Cardiac fibroblast (primary cell): Measurements from ENCODE around the gene ATF6B.

Source experiments
- DNase-seq, 2 donors: peaks; one replicate each; pipeline versions ENCODE4 v3.0.0 to v3.0.0-alpha.2; 2010; ENCODE audit warnings: low read depth in 2 of 2
- H3K4me3 ChIP-seq, 2 donors: replicated peaks in 1 of 2; 1 replicate in 1 of 2; 2 replicates in 1 of 2; pipeline ENCODE4 v1.5.1; 2011; ENCODE audit warnings: low read depth in 2 of 2, low read length in 2 of 2, mild to moderate bottlenecking in 2 of 2, moderate library complexity in 1 of 2
- CTCF ChIP-seq: IDR thresholded peaks from one replicate; pipeline ENCODE4 v1.5.1; 2011; ENCODE audit warnings: low read depth, mild to moderate bottlenecking, low read length, inconsistent platforms

Gene ATF6B

DNA sequence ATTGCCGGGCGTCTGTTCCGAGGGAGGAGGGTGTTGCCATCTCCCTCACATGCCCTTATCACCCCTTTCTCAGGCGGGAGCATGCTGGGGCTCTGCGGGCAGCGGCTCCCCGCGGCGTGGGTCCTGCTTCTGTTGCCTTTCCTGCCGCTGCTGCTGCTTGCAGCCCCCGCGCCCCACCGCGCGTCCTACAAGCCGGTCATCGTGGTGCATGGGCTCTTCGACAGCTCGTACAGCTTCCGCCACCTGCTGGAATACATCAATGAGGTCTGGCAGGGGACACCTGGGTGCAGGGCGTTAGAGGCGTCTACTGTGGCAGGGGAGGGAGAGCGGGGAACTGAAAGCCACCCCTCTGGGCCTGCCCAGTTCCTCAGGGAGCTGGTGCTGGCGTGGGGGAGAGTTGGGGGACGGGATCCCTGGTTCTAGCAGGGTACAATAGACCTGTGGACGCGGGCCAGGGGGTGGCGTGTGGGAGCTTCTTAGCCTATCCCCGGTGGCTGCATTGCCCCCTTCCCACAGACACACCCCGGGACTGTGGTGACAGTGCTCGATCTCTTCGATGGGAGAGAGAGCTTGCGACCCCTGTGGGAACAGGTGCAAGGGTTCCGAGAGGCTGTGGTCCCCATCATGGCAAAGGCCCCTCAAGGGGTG, 26.6 kb upstream of the ATF6B start:
- H3K4me3 ChIP-seq = peak overlapping the region; percentile 83 to 88
- peak; percentile 44 for TF ChIP-seq CTCF
- DNase-seq = peak; percentile 66 to 75

DNA sequence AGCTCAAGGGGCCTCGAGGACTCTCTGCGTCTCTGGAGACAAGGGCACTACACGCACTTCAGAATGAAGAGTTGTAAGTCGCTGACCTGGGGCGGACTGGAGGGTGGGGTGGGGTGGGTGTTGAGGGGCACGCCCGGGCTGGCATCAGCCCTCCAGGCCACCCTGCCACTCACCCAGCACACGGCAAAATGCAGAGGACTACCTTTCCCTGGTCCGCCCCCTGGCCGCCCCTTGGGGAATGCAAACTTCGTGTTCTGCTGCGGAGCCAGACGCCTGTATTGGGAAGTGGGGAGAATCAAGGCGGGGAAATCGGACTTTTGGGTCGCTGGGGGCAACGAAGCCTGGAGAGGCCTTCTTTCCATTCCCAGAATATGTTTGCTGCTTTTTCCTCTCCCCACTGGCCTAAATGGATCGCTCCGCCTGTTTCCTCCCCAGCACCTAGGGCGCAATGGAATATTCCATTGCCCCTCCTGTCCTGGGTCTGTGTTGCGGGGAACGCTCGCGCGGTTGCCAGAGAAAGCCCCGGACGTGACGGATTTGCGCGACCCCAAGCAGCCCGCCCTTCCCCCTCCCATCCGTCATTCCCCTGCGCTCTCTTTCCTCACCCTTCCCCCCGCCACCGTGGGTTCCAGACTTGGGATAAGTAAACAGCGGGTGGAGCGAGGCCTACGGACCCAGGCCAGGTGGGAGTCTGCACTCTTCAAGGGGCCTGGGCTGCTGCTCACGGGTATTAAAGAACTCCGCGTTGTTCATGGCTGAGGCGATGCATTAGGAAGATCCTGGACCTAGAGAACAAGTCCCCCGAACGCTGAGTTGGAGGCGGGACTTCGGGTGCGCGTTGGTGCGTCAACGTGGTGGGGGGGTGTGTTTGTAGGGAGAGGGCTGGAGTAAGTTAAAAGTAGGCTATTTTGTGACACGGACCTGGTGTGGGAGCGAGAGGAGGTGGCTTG, 25.8 kb upstream of the ATF6B start, which contains the start of gene PPT2:
Gene PPT2, plus strand, starts transcription at position 578 of the 950 bp plus-strand sequence. CDS start 454 bp downstream, outside the sequence.
- peak within 1 kb of the TSS; percentile 83 to 88 for H3K4me3 ChIP-seq
- TF ChIP-seq CTCF = peak; percentile 23
- peak; percentile 93 to 98 for DNase-seq

- peak; percentile 32 to 43 for DNase-seq
- no peak for TF ChIP-seq CTCF
- peak overlapping the region; percentile 83 to 88 for H3K4me3 ChIP-seq
Observed at GRCh38 chr6:32152769-32153563, 24.9 kb upstream of the ATF6B start.

GRCh38 chr6:32151863-32152768, 24.1 kb upstream of the ATF6B start, which contains the start of gene PRRT1:
Gene PRRT1, minus strand, starts transcription at chr6:32151939. Its CDS starts 112 bp downstream, at chr6:32151827.
- H3K4me3 ChIP-seq = peak within 1 kb of the TSS; percentile 83 to 88
- no peak for TF ChIP-seq CTCF
- DNase-seq = no peak

DNA sequence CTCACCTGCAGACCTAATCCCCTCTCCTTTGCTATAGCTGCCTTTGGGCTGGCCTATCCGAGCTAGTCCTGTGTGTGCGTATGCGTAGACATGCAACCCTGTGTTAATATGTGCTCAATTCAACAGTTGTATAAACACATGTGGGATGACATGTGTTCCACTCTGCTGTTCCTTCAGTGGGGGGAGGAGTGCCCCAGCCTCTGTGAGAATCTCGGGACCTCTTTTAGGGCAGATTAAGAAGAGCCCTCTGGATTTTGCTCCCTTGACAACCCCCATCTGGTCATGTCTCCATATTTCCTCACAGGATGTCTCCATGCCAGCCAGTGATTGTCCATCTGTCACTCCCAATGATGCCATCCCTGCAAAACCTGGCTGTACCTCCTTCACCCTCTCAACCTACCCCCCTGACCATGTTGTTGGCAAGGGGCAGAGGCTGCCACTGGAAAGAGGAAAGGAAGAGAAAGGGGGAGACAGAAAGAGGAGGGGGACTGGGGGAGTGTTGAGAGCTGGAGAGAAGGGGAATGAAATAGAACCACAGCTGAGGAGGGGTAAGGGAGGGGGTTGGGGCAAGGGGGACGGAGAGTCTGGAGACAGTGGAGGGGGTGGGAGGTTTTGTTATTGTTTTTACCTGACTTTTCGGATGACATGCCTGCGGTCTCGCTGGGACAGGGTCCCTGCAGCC, 23.3 kb upstream of the ATF6B start:
- no peak for DNase-seq
- TF ChIP-seq CTCF = no peak
- peak overlapping the region; percentile 42 for H3K4me3 ChIP-seq
